K562 (cell line): ENCODE measurements around the gene DXO. TPM values are rescaled to one million over a fixed set of nuclear protein-coding genes. Genes with fewer than 3 reads are reported as not detected.

Source experiments
- AFF1 ChIP-seq, 2 experiments: fragments of 450-650 bp; IDR thresholded peaks; 2 replicates each; pipeline ENCODE4 v1.6.1; 2018; ENCODE audit warnings: mild to moderate bottlenecking in 2 of 2, low read depth in 1 of 2; ENCODE audit not compliant: partially characterized antibody in 2 of 2
- BDP1 ChIP-seq: IDR thresholded peaks from 3 replicates; pipeline ENCODE4 v1.6.1; 2011; ENCODE audit not compliant: insufficient read length, insufficient read depth
- BRCA1 ChIP-seq, 2 experiments: fragments of 450-650 bp in 1 of 2; sonication (generic) in 1 of 2; formaldehyde crosslinking in 1 of 2; IDR thresholded peaks; 2 replicates each; pipeline versions ENCODE4 v1.5.0 to v1.6.1; 2017 to 2020; ENCODE audit warnings: mild to moderate bottlenecking in 1 of 2, missing genetic modification reagents in 1 of 2
- COPS2 ChIP-seq: fragments of 450-650 bp; conservative IDR thresholded peaks from 2 replicates; pipeline ENCODE4 v1.6.1; 2016; ENCODE audit warnings: mild to moderate bottlenecking, moderate library complexity
- HOXB6 ChIP-seq: fragments of 250-450 bp; sonication (Bioruptor Pico); IDR thresholded peaks from 2 replicates; pipeline ENCODE4 v1.5.1; 2022; ENCODE audit warnings: mild to moderate bottlenecking, borderline replicate concordance
- KAT8 ChIP-seq: fragments of 450-650 bp; IDR thresholded peaks from 2 replicates; pipeline ENCODE4 v1.6.1; 2016; ENCODE audit warnings: low read depth, mild to moderate bottlenecking
- KDM5B ChIP-seq: fragments of 200-600 bp; sonication (generic); IDR thresholded peaks from 2 replicates; pipeline ENCODE4 v1.6.1; 2012; ENCODE audit warnings: low read depth, mild to moderate bottlenecking, moderate library complexity, low read length, control low read depth, inconsistent platforms; ENCODE audit not compliant: insufficient replicate concordance
- L3MBTL2 ChIP-seq: fragments of 450-650 bp; IDR thresholded peaks from 2 replicates; pipeline ENCODE4 v1.6.1; 2016; ENCODE audit warnings: mild to moderate bottlenecking, moderate library complexity
- MCM5 ChIP-seq: fragments of 450-650 bp; IDR thresholded peaks from 2 replicates; pipeline ENCODE4 v1.6.1; 2016; ENCODE audit warnings: low read depth
- MLX ChIP-seq, 2 experiments: fragments of 450-650 bp in 1 of 2; sonication (generic) in 1 of 2; formaldehyde crosslinking; conservative IDR thresholded peaks; 2 replicates each; pipeline versions ENCODE4 v1.4.0 to v1.8.1; 2020 to 2022; ENCODE audit warnings: mild to moderate bottlenecking in 1 of 2, missing genetic modification reagents in 1 of 2
- NR0B1 ChIP-seq: fragments of 450-650 bp; IDR thresholded peaks from one replicate; pipeline ENCODE4 v1.6.1; 2018; ENCODE audit warnings: mild to moderate bottlenecking, moderate library complexity; ENCODE audit not compliant: partially characterized antibody
- PHF21A ChIP-seq: fragments of 450-650 bp; IDR thresholded peaks from 2 replicates; pipeline ENCODE4 v1.6.1; 2017; ENCODE audit warnings: low read depth, borderline replicate concordance
- PHF8 ChIP-seq: fragments of 200-600 bp; sonication (generic); IDR thresholded peaks from 2 replicates; pipeline ENCODE4 v1.6.1; 2012; ENCODE audit warnings: mixed run types, mild to moderate bottlenecking, inconsistent platforms, low read length, moderate library complexity, borderline replicate concordance
- RHOXF2B ChIP-seq: fragments of 250-450 bp; sonication (Bioruptor Pico); conservative IDR thresholded peaks from 2 replicates; pipeline ENCODE4 v1.5.1; 2021
- SIN3B ChIP-seq: fragments of 450-650 bp; IDR thresholded peaks from 2 replicates; pipeline ENCODE4 v1.6.1; 2017; ENCODE audit warnings: low read depth, mild to moderate bottlenecking, moderate library complexity
- SMAD4 ChIP-seq: fragments of 250-450 bp; sonication (Bioruptor Pico); conservative IDR thresholded peaks from 2 replicates; pipeline ENCODE4 v1.8.0; 2021; ENCODE audit warnings: inconsistent platforms, mild to moderate bottlenecking, moderate library complexity
- THRAP3 ChIP-seq: fragments of 450-650 bp; IDR thresholded peaks from 2 replicates; pipeline ENCODE4 v1.6.1; 2016; ENCODE audit warnings: mild to moderate bottlenecking, inconsistent platforms, borderline replicate concordance
- ZBTB2 ChIP-seq: fragments of 450-650 bp; IDR thresholded peaks from 2 replicates; pipeline ENCODE4 v1.6.1; 2016; ENCODE audit warnings: antibody characterized with exemption
- ZNF511 ChIP-seq: sonication (generic); formaldehyde crosslinking; IDR thresholded peaks from 2 replicates; pipeline ENCODE4 v1.8.0; 2022; ENCODE audit warnings: mild to moderate bottlenecking, missing genetic modification reagents
- ZNF79 ChIP-seq: fragments of 250-450 bp; sonication (Bioruptor Pico); IDR thresholded peaks from 2 replicates; pipeline ENCODE4 v1.4.0; 2020; ENCODE audit warnings: low read depth, mild to moderate bottlenecking, moderate library complexity
- polyA plus RNA-seq, 8 experiments: library from polyadenylated mRNA; depleted of rRNA in 4 of 8; stranded (reverse) in 5 of 8; unstranded in 3 of 8; fragments of >200 nt; fragmentation: Nextera tagmentation in 2 of 8; fragmentation: Illumina TruSeq in 1 of 8; extraction: Ambion mirVana in 2 of 8; extraction: Trizol in 1 of 8; gene quantifications; 2 replicates each; pipeline versions ENCODE4 v1.2.1 to v1.2.3, GENCODE V29; 2011 to 2014; ENCODE audit warnings: inconsistent platforms in 1 of 8, missing spikeins in 1 of 8
- total RNA-seq, 7 experiments: library from RNA; depleted of rRNA in 6 of 7; stranded (reverse); fragments of >200 nt in 6 of 7; fragmentation: Illumina TruSeq in 2 of 7; extraction: Trizol in 2 of 7; gene quantifications; 2 replicates each; pipeline versions ENCODE4 v1.2.1 to v1.2.3, GENCODE V29; 2011 to 2021; ENCODE audit warnings: low replicate concordance in 1 of 7

Gene DXO
- total and polyA plus RNA-seq, 9 of the 15 experiments (the other 6 are each of a cell fraction or from before 2014, with no cell fraction given) = 6.4 to 35.1 (median 19.4) TPM

- TF ChIP-seq MLX (CRISPR knock-in tag; conservative IDR thresholded peaks at IDR 0.05) (no peak), ZNF511 (CRISPR knock-in tag) (peak; percentile 48; the same call in 1 of the 2 replicates), SMAD4 (CRISPR knock-in tag) (peak; percentile 74), NR0B1 (no peak), ZBTB2 (peak; percentile 70; the same call in 1 of the 2 replicates), BRCA1 (IDR thresholded peaks at IDR 0.05) (no peak), BRCA1 (CRISPR knock-in tag; IDR thresholded peaks at IDR 0.05) (no peak), KDM5B (peak; percentile 59), L3MBTL2 (peak; percentile 87), SIN3B (no peak), RHOXF2B (CRISPR knock-in tag) (no peak; the same call in 1 of the 2 replicates), MCM5 (no peak), ZNF79 (CRISPR knock-in tag) (no peak), PHF8 (0 out of 2 replicates have a peak, but pooled peaks have one; percentile 13), COPS2 (no peak), HOXB6 (CRISPR knock-in tag) (no peak), PHF21A (no peak), BDP1 (no peak), THRAP3 (no peak), AFF1 (IDR thresholded peaks at IDR 0.05; ENCODE audit: low read depth in 1 of 2, partially characterized antibody in 2 of 2) (peak in 1 of 2 experiments; percentile 10), KAT8 (no peak)
Observed at GRCh38 chr6:31948753-31949413, 23.1 kb downstream of the DXO start (continued).
